Endothelial cell of umbilical vein (primary cell): ENCODE data around the gene UBB. TPM values are rescaled to one million over a fixed set of nuclear protein-coding genes. Genes with fewer than 3 reads are reported as not detected.

Experiments
- BruUV-seq: library from RNA; stranded (reverse); fragments of 400-500 nt; replicated peaks from 2 replicates; lab custom pipeline; 2021; lab: Mats Ljungman, UMichigan
- CTCF ChIA-PET: fragments of 300-600, 350-600 bp; sonication (Branson Sonifier 250); formaldehyde crosslinking; loops from one replicate; lab custom pipeline; 2021; ENCODE audit warnings: antibody characterized with exemption, inconsistent platforms; lab: Charles Lee
- POLR2A ChIA-PET: fragments of 300-600, 350-600 bp; sonication (Branson Sonifier 250); formaldehyde crosslinking; loops from one replicate; lab custom pipeline; 2021; ENCODE audit warnings: antibody characterized with exemption, inconsistent platforms; lab: Charles Lee
- DNase-seq: peaks from one replicate; pipeline ENCODE4 v3.0.0-alpha.2; 2011; ENCODE audit warnings: low read depth, low spot score
- FAIRE-seq: peaks from 2 replicates; lab custom pipeline; 2011; peaks lifted over from hg19 to GRCh38; lab: Jason Lieb, UNC
- H2AFZ ChIP-seq: 2 replicates; pipeline ENCODE4 v1.6.0; 2012; ENCODE audit warnings: low read depth, low read length, control low read depth, inconsistent platforms
- H3K27ac ChIP-seq: 2 replicates; pipeline ENCODE4 v1.5.1; 2011; ENCODE audit warnings: low read depth, mild to moderate bottlenecking, control low read depth, low read length, moderate library complexity; ENCODE audit not compliant: insufficient read depth
- H3K27me3 ChIP-seq, 2 experiments: 2 replicates each; pipeline versions ENCODE4 v1.6.0 to v1.6.1; 2011; ENCODE audit warnings: low read length in 2 of 2, mixed read lengths in 1 of 2; ENCODE audit not compliant: control insufficient read depth in 2 of 2, insufficient read depth in 2 of 2
- H3K36me3 ChIP-seq, 2 experiments: 2 replicates in 1 of 2; 3 replicates in 1 of 2; pipeline ENCODE4 v1.5.1; 2011; ENCODE audit warnings: low read length in 2 of 2, mild to moderate bottlenecking in 1 of 2, moderate library complexity in 1 of 2; ENCODE audit not compliant: control insufficient read depth in 2 of 2, insufficient read depth in 2 of 2; ENCODE audit errors: extremely low read depth in 1 of 2
- H3K4me1 ChIP-seq: 3 replicates; pipeline ENCODE4 v1.5.1; 2011; ENCODE audit warnings: mild to moderate bottlenecking, low read length; ENCODE audit not compliant: control insufficient read depth, insufficient read depth; ENCODE audit errors: extremely low read depth
- H3K4me2 ChIP-seq: 2 replicates; pipeline ENCODE4 v1.6.1; 2011; ENCODE audit warnings: low read length, control low read depth, mixed read lengths; ENCODE audit not compliant: insufficient read depth
- H3K4me3 ChIP-seq, 3 experiments: fragments of 200-600 bp in 1 of 3; sonication (generic), shearing (Covaris generic) in 1 of 3; replicated peaks in 1 of 3; 2 replicates each; pipeline ENCODE4 v1.5.1; 2011 to 2016; ENCODE audit warnings: control low read depth in 3 of 3, low read length in 3 of 3, mild to moderate bottlenecking in 2 of 3, inconsistent platforms in 1 of 3, low read depth in 1 of 3, moderate library complexity in 1 of 3; ENCODE audit not compliant: insufficient read depth in 1 of 3
- H3K79me2 ChIP-seq: 2 replicates; pipeline ENCODE4 v1.6.0; 2012; ENCODE audit warnings: low read length, inconsistent platforms; ENCODE audit not compliant: control insufficient read depth, insufficient read depth
- H3K9ac ChIP-seq: replicated peaks from 2 replicates; pipeline ENCODE3; 2011; ENCODE audit warnings: low read length, control low read depth; ENCODE audit not compliant: insufficient read depth; ENCODE audit errors: extremely low read depth
- H3K9me1 ChIP-seq: replicated peaks from 3 replicates; pipeline ENCODE4 v1.6.0; 2011; ENCODE audit warnings: mild to moderate bottlenecking, low read length; ENCODE audit not compliant: control insufficient read depth, insufficient read depth; ENCODE audit errors: extremely low read depth
- H3K9me3 ChIP-seq: replicated peaks from 2 replicates; pipeline ENCODE4 v1.5.1; 2012; ENCODE audit warnings: low read length, inconsistent platforms; ENCODE audit not compliant: control insufficient read depth, insufficient read depth
- H4K20me1 ChIP-seq: replicated peaks from 2 replicates; pipeline ENCODE3; 2011; ENCODE audit warnings: mild to moderate bottlenecking, low read length; ENCODE audit not compliant: control insufficient read depth, insufficient read depth; ENCODE audit errors: extremely low read depth
- CTCF ChIP-seq, 2 donors: IDR thresholded peaks; 1 replicate in 1 of 2; 2 replicates in 1 of 2; pipeline ENCODE4 v1.5.1; 2011; ENCODE audit warnings: low read length in 2 of 2, mild to moderate bottlenecking in 2 of 2, moderate library complexity in 2 of 2, control low read depth in 1 of 2, inconsistent platforms in 1 of 2, low read depth in 1 of 2; ENCODE audit not compliant: insufficient read depth in 1 of 2; ENCODE audit errors: extremely low read depth in 1 of 2
- JUN ChIP-seq: IDR thresholded peaks from 2 replicates; pipeline ENCODE4 v1.6.1; 2011; ENCODE audit warnings: borderline replicate concordance, low read depth; ENCODE audit not compliant: insufficient read length, insufficient read depth
- POLR2A ChIP-seq: IDR thresholded peaks from 2 replicates; pipeline ENCODE4 v1.6.1; 2012; ENCODE audit warnings: low read depth, mild to moderate bottlenecking, control low read depth, low read length
- dilution Hi-C: fragments of 300-500 bp; cut with MboI; formaldehyde crosslinking; loops from one replicate; pipeline ENCODE4 v1.15.0; 2019; ENCODE audit warnings: low sequenced_read_pairs; ENCODE audit not compliant: extremely low pct_ligation_motif_present
- intact Hi-C: fragments of 100-400 bp; cut with micrococcal nuclease; formaldehyde crosslinking; loops from one replicate; pipeline ENCODE4 v1.10.0; 2022
- polyA plus RNA-seq, 4 experiments: library from polyadenylated mRNA; depleted of rRNA in 3 of 4; stranded (reverse) in 3 of 4; unstranded in 1 of 4; fragments of >200 nt; gene quantifications; 2 replicates each; pipeline versions ENCODE4 v1.2.1 to v1.2.3, GENCODE V29; 2011 to 2012; ENCODE audit warnings: missing spikeins in 1 of 4
- total RNA-seq: library from RNA; stranded (reverse); gene quantifications from 2 replicates; pipeline ENCODE4 v1.2.3, GENCODE V29; 2021

Gene UBB
- total and polyA plus RNA-seq, 2 donors (not counting 3 experiments of a cell fraction or from before 2014, with no cell fraction given), result 1,294 to 1,683 TPM

- POLR2A ChIA-PET, result interaction anchor here (2.2 kb wide), 1 partner anchor 19 kb away, joined by 16 read pairs; the partner anchor contains the start of gene UBB
- Histone ChIP-seq H3K9me1 (no peaks in the 10 kb centered on the region), H3K36me3 (no peaks in the 10 kb centered on the region), H3K4me1 (no peaks in the 10 kb centered on the region), H3K4me3 (no peak overlapping the region), H3K9me3 (no peaks in the 10 kb centered on the region), H4K20me1 (no peaks in the 10 kb centered on the region), H3K27ac (no peak overlapping the region), H3K27me3 (no peaks in the 10 kb centered on the region), H3K79me2 (no peaks in the 10 kb centered on the region), H2AFZ (no peak overlapping the region), H3K9ac (no peak overlapping the region), H3K4me2 (no peak overlapping the region)
- CTCF ChIA-PET, result interaction anchor here (1.0 to 1.5 kb wide), 2 partner anchors 11 to 160 kb away, joined by 3 read pairs; no protein-coding TSS in a partner anchor
- intact Hi-C loops (loop anchor here (2.0 to 10.0 kb wide), 2 partner anchors 53 to 91 kb away; partner anchors contain the start of gene TRPV2), dilution Hi-C loops (no loop called here)
- BruUV-seq, result no TSS peak
- no peak for DNase-seq
- FAIRE-seq, result no peak
- TF ChIP-seq JUN, result no peak
Measured at GRCh38 chr17:16361874-16362273, 19.0 kb upstream of the UBB start.

- no peak overlapping the region for H3K27ac ChIP-seq
- peak; percentile 70 for DNase-seq
- ChIA-PET POLR2A (interaction anchor here (1.7 to 2.2 kb wide), 2 partner anchors 17 to 75 kb away, joined by 5 to 16 read pairs; partner anchors contain the start of gene UBB), CTCF (interaction anchor here (0.6 to 3.1 kb wide), 56 partner anchors 9 to 301 kb away, joined by 3 to 73 read pairs (median 5); partner anchors contain the start of genes CENPV, TRPV2 and UBB)
- peak; percentile 81 for FAIRE-seq
- dilution Hi-C loops, result no loop called here
- intact Hi-C loops, result loop anchor here (1.0 to 10.0 kb wide), 3 partner anchors 51 to 157 kb away; partner anchors contain the start of gene TRPV2
- no peak overlapping the region for H3K4me3 ChIP-seq
- H2AFZ ChIP-seq, result peak overlapping the region; percentile 54
- H3K9ac ChIP-seq, result no peak overlapping the region
- H3K4me1 ChIP-seq, result no peaks in the 10 kb centered on the region
- H3K9me1 ChIP-seq, result no peaks in the 10 kb centered on the region
- H3K27me3 ChIP-seq, result no peaks in the 10 kb centered on the region
- H3K9me3 ChIP-seq, result no peaks in the 10 kb centered on the region
- no peaks in the 10 kb centered on the region for H3K79me2 ChIP-seq
- no peak for TF ChIP-seq POLR2A
- peak; percentile 85 to 92 for TF ChIP-seq CTCF (IDR thresholded peaks at IDR 0.05; ENCODE audit: extremely low read depth in 1 of 2, insufficient read depth in 1 of 2, low read depth in 1 of 2, low read length in 2 of 2)
- no TSS peak for BruUV-seq
- no peaks in the 10 kb centered on the region for H4K20me1 ChIP-seq
- H3K4me2 ChIP-seq, result no peak overlapping the region
- no peaks in the 10 kb centered on the region for H3K36me3 ChIP-seq
Measured at GRCh38 chr17:16363749-16364536, 16.9 kb upstream of the UBB start.
